Esophagus squamous epithelium (tissue), 5 donors: ENCODE measurements around the gene EPM2AIP1. TPM values are rescaled to one million over a fixed set of nuclear protein-coding genes. Genes with fewer than 3 reads are reported as not detected.
"Not testable (repeated sequence)": the region's sequence is repeated elsewhere in the genome, so short reads cannot be mapped to it uniquely, and the experiment has no call there.

Experiments used
- DNase-seq: peaks from one replicate; lab custom pipeline; 2025; lab: John Stamatoyannopoulos, UW
- H3K27ac ChIP-seq, 4 donors: fragments of 200-600 bp; sonication (generic); one replicate each; pipeline ENCODE4 v1.5.1; 2016 to 2019; ENCODE audit warnings: mild to moderate bottlenecking in 1 of 4
- H3K27me3 ChIP-seq, 4 donors: fragments of 200-600 bp; sonication (generic); 1 replicate in 3 of 4; 2 replicates in 1 of 4; pipeline versions ENCODE4 v1.5.1 to v1.6.0; 2017 to 2021; ENCODE audit warnings: antibody characterized with exemption in 1 of 4
- H3K36me3 ChIP-seq, 3 donors: fragments of 200-600 bp; sonication (generic); one replicate each; pipeline ENCODE4 v1.5.1; 2016 to 2019
- H3K4me1 ChIP-seq, 3 donors: fragments of 200-600 bp; sonication (generic); one replicate each; pipeline ENCODE4 v1.5.1; 2017 to 2019
- H3K4me3 ChIP-seq, 4 donors: fragments of 200-600 bp; sonication (generic); 1 replicate in 3 of 4; 2 replicates in 1 of 4; pipeline ENCODE4 v1.5.1; 2016 to 2019; ENCODE audit warnings: mild to moderate bottlenecking in 2 of 4, moderate library complexity in 1 of 4
- H3K9me3 ChIP-seq, 3 donors: fragments of 200-600 bp; sonication (generic); one replicate each; pipeline ENCODE4 v1.5.1; 2016 to 2019
- CTCF ChIP-seq, 6 experiments: fragments of 450-650 bp in 4 of 6; fragments of 200-600 bp in 2 of 6; sonication (generic) in 2 of 6; IDR thresholded peaks; one replicate each; pipeline ENCODE4 v1.5.1; 2016 to 2019; ENCODE audit warnings: antibody characterized with exemption in 6 of 6, mild to moderate bottlenecking in 4 of 6, moderate library complexity in 4 of 6
- POLR2A ChIP-seq, 4 donors: fragments of 450-650 bp; IDR thresholded peaks; one replicate each; pipeline ENCODE4 v1.6.1; 2017; ENCODE audit warnings: antibody characterized with exemption in 4 of 4, mild to moderate bottlenecking in 4 of 4, moderate library complexity in 3 of 4
- WGBS, 2 donors: methylation state at CpG; one replicate each; pipeline ENCODE4 v1.1.5; 2018; 5-methylcytosine and 5-hydroxymethylcytosine counted together
- intact Hi-C: fragments of 100-400 bp; cut with DNase I; formaldehyde crosslinking; loops from one replicate; pipeline ENCODE4 v1.15.0; 2022
- total RNA-seq, 4 donors: library from RNA; depleted of rRNA; stranded (reverse); fragments of >200 nt; gene quantifications; one replicate each; pipeline ENCODE4 v1.1.0, GENCODE V29; 2016
- donor health status: DM: yes; HTN: yes; CAD: no.

Gene EPM2AIP1
- total RNA-seq, 4 donors from 2014 or later = 5.5 to 13.9 (median 7.7) TPM

GRCh38 chr3:36964331-36964730 lies 28.6 kb downstream of the EPM2AIP1 start:
- WGBS, 2 donors = 72 to 89% methylated on average over 1 of the region's 1 CpG

DNA sequence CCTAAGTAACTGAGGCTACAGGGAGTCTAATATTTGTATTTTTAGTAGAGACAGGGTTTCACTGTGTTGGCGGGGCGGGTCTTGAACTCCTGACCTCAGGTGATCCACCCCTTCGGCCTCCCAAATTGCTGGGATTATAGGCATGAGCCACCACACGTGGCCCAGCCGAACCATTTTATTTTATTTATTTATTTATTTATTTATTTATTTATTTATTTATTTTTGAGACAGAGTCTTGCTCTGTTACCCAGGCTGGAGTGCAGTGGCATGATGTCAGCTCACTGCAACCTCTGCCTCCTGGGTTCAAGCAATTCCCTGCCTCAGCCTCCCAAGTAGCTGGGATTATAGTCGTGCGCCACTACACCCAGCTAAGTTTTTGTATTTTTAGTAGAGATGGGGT lies 29.9 kb downstream of the EPM2AIP1 start:
- H3K27me3 ChIP-seq, intact Hi-C loops, H3K36me3 ChIP-seq, H3K9me3 ChIP-seq, H3K27ac ChIP-seq, DNase-seq, H3K4me1 ChIP-seq, H3K4me3 ChIP-seq: not testable (repeated sequence)
- 95 to 97% methylated on average over 7 of the region's 7 CpGs for WGBS, 2 donors

More at GRCh38 chr3:36964331-36964730, 28.6 kb downstream of the EPM2AIP1 start:
- Histone ChIP-seq H3K36me3 (no peaks in the 10 kb centered on the region), H3K27me3 (no peaks in the 10 kb centered on the region), H3K4me3 (no peak overlapping the region), H3K9me3 (no peaks in the 10 kb centered on the region), H3K27ac (no peak overlapping the region), H3K4me1 (peaks cover 0 to 2% (median 0%) of the 10 kb centered on the region in 3 donors)
- TF ChIP-seq POLR2A (IDR thresholded peaks at IDR 0.05) (no peak), CTCF (IDR thresholded peaks at IDR 0.05) (no peak)
- intact Hi-C loops = no loop called here
- DNase-seq = no peak

GRCh38 chr3:36960502-36960901 lies 32.4 kb downstream of the EPM2AIP1 start:
- Histone ChIP-seq H3K36me3 (no peaks in the 10 kb centered on the region), H3K9me3 (no peaks in the 10 kb centered on the region), H3K27me3 (no peaks in the 10 kb centered on the region), H3K27ac (no peak overlapping the region), H3K4me1 (peaks cover 0 to 9% (median 4%) of the 10 kb centered on the region in 3 donors), H3K4me3 (no peak overlapping the region)
- no peak for TF ChIP-seq CTCF (IDR thresholded peaks at IDR 0.05)
- TF ChIP-seq POLR2A (IDR thresholded peaks at IDR 0.05) = no peak
- intact Hi-C loops = no loop called here
- 82% methylated on average over 4 of the region's 4 CpGs for WGBS, 2 donors
- no peak for DNase-seq

DNA sequence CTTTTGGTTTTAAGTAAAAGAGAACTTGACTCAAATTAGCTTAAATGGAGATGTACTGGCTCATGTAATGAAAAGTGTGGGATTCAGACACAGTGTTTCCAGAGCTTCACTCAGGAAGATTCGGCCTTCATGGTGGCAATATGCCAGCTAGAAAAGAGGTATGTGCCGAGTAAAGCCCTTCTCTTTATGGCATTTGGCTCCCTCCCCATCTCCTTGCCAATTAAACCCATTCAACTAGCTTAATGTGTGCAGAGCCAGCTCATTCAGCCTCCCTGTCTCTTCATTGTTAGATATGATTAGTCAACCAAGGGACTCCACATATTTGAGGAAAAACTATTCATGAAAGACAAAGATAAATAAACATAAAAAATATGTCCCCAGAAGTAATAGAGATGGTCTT lies 33.1 kb downstream of the EPM2AIP1 start:
- no peaks in the 10 kb centered on the region for H3K9me3 ChIP-seq
- no peak for DNase-seq
- no peak for TF ChIP-seq CTCF (IDR thresholded peaks at IDR 0.05)
- no peak for TF ChIP-seq POLR2A (IDR thresholded peaks at IDR 0.05)
- no peaks in the 10 kb centered on the region for H3K36me3 ChIP-seq
- 32 to 39% methylated on average over 2 of the region's 2 CpGs for WGBS, 2 donors
- no peaks in the 10 kb centered on the region for H3K27me3 ChIP-seq
- H3K27ac ChIP-seq = no peak overlapping the region
- H3K4me3 ChIP-seq = no peak overlapping the region
- peaks cover 0 to 9% (median 4%) of the 10 kb centered on the region in 3 donors for H3K4me1 ChIP-seq
- intact Hi-C loops = loop anchor here (10.0 kb wide), 1 partner anchor 225 kb away; no protein-coding TSS in a partner anchor

DNA sequence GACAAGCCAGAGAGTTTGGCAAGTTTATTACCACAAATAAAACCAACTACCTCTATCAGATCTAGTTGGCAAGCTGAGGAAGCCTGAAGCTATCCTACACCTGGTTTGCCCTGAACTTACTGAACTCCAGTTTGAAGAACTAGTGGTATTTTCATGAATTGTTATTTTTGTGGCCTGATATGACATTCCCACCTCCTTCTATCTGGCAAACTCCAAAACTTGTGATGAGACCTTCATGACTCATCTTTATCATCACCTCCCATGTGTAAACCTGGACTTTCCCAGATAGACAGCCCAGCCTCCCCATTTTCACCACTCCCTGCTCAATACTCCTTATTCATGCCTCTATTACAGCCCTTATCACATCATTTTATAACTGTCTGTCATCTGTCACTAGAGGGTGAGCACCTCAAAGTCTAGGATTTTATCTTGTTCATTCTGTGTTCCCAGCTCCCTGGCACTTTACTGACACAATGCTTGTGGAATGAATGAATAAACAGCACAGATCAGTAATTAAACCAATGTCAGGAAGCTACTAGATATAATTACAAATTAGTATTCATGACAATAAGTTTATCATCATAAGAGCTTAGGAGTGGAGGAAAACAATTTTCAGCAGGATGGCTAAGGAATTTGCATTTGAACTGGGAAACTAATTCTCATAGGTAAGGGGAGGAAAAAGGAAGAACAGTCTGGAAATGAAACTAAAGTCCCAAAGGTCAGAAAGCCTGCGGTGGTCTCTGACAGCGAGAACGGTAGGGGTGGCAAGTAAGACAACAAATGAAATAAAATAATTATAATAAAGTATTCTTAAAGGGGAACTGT lies 34.9 kb downstream of the EPM2AIP1 start:
- H3K27me3 ChIP-seq = no peaks in the 10 kb centered on the region
- no peak for DNase-seq
- H3K4me3 ChIP-seq = no peak overlapping the region
- H3K4me1 ChIP-seq = peaks cover 0 to 9% (median 4%) of the 10 kb centered on the region in 3 donors
- H3K27ac ChIP-seq = no peak overlapping the region
- 44 to 56% methylated on average over 3 of the region's 3 CpGs for WGBS, 2 donors
- TF ChIP-seq CTCF (IDR thresholded peaks at IDR 0.05) = no peak
- TF ChIP-seq POLR2A (IDR thresholded peaks at IDR 0.05) = no peak
- intact Hi-C loops = loop anchor here (10.0 kb wide), 1 partner anchor 223 kb away; no protein-coding TSS in a partner anchor
- no peaks in the 10 kb centered on the region for H3K36me3 ChIP-seq
- no peaks in the 10 kb centered on the region for H3K9me3 ChIP-seq
